SH-SY5Y (cell line): ENCODE results near the gene MAST2.

ENCODE experiments used
- GATA2 ChIP-seq: IDR thresholded peaks from 2 replicates; pipeline ENCODE4 v1.6.1; 2011; ENCODE audit warnings: mild to moderate bottlenecking, low read depth, low read length
- GATA3 ChIP-seq: IDR thresholded peaks from 2 replicates; pipeline ENCODE4 v1.6.1; 2011; ENCODE audit warnings: low read depth, mild to moderate bottlenecking, low read length, moderate library complexity

GRCh38 chr1:45843474-45843905, 40.1 kb downstream of the MAST2 start:
- TF ChIP-seq GATA3: no peak
- no peak for TF ChIP-seq GATA2
